Stimulated activated CD8-positive, alpha-beta memory T cell treated with anti-CD3 and anti-CD28 coated beads, Interleukin-15, amount 100 ng/mL, for 1 hour (primary cell): ENCODE data around the gene AQR.

Experiments used
- DNase-seq: peaks from one replicate; pipeline ENCODE4 v3.0.0-alpha.2; 2020; ENCODE audit warnings: low read depth

Gene AQR

DNA sequence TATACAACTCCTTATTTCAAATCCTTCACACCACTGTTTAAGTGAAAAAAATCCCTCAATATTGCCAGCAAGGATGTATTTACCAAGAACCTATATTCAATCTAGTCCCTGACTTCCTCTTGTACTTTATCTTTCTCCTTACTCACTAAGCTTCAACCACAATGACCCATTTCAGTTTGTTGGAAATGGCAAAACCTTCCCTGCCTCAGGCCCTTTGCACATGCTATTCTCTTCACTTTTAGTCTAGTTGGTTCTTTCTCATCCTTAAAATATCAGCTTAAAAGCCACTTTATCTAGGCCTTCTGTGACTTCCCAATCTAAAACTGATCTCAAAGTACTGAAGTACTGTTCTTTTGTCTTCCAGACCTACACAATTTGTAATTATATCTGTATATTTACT, 92.9 kb downstream of the AQR start:
- no peak for DNase-seq

DNA sequence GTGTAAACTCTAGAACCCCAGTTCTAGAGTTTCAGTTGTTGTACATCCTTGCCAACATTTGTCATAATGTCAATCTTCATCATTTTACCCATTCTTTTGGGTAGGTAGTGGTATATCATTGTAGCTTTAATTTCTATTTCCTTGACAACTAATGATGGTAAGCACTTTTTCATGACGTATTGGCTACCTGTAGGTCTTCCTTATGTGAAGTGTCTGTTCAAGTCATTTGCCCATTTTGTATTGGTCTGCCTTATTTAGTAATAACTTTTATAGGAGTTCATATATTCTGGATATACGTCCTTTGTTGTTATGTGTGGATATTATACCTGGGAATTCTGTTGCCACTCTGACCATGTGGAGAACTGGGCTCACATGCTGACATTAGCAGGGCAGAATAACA, 100.4 kb downstream of the AQR start:
- no peak for DNase-seq

GRCh38 chr15:34865531-34865930, 104.0 kb downstream of the AQR start:
- DNase-seq = no peak

GRCh38 chr15:34861214-34861613, 108.3 kb downstream of the AQR start:
- no peak for DNase-seq

GRCh38 chr15:34855893-34856292, 113.6 kb downstream of the AQR start:
- no peak for DNase-seq

- DNase-seq = no peak
Observed at GRCh38 chr15:34855413-34855812, 114.1 kb downstream of the AQR start.

DNA sequence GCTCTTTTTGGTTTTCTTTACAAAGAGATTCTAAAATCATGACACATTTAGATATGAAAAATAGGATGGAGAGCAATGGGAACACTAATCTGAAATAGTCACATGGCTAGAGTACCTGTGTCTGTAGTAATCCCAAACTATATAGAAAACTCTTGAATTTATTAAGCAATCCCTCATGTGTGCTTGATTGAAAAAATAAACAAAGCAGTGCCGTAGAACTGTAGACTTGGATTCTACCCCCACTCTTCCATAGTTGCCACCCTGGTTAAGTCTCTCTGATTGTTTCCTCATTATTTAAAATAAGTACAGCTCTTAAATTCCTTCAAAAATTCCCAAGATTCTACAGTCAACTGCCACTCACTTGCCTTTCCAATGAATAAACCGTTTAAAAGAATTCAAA, 115.3 kb downstream of the AQR start:
- no peak for DNase-seq

GRCh38 chr15:34853001-34853758, 116.4 kb downstream of the AQR start:
- DNase-seq = no peak

GRCh38 chr15:34851751-34852150, 117.8 kb downstream of the AQR start:
- DNase-seq = no peak

- DNase-seq = no peak
Observed at GRCh38 chr15:34851007-34851406, 118.5 kb downstream of the AQR start.

GRCh38 chr15:34850121-34850520, 119.4 kb downstream of the AQR start:
- DNase-seq = no peak

- no peak for DNase-seq
Observed at GRCh38 chr15:34849364-34849959, 120.1 kb downstream of the AQR start.

GRCh38 chr15:34847598-34847997, 121.9 kb downstream of the AQR start:
- DNase-seq = no peak

DNA sequence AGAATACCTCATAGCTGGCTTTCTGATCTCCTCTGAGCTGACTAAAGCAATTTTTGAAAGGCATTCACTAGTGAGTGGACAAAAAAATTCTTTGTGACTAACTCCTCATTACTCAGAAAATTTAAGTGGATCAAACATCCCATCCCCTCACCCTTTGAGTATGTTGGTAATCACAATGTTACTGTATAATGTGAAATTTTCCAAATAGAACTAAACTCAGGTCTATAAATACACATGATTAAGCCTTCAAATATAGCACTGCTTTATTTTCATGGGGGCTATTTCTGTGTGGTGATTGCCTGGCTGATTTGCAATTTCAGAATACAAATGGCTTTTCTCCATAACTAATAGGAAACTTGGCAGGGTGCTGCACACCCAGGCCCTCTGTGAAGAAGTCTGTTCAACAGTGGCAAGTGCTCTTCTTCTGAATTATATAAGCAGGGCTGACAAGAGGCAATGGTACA, 128.2 kb downstream of the AQR start:
- DNase-seq = no peak

GRCh38 chr15:34838282-34838681, 131.3 kb downstream of the AQR start:
- no peak for DNase-seq

GRCh38 chr15:34837246-34838016, 132.1 kb downstream of the AQR start:
- no peak for DNase-seq

- DNase-seq = no peak
Observed at GRCh38 chr15:34828145-34828911, 141.2 kb downstream of the AQR start.

DNA sequence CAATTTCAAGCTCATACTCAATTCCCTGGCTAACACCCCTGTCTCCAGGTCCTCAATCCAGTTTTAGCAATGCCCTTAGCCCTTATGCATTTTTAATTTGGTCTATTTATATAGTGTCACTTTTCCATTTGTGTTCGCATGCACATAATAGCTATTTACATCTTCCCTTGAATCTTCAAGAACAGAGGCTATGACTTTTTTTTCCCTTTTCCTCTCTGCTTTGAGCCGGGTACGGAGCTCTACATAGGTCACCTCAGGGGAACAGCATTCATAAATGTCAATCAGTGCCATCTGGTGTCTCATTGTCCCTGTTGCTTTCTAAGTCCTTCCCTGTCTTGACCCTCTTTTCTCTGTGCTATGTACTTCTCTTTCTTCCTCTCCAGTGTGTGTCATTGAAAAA, 147.7 kb downstream of the AQR start:
- no peak for DNase-seq

DNA sequence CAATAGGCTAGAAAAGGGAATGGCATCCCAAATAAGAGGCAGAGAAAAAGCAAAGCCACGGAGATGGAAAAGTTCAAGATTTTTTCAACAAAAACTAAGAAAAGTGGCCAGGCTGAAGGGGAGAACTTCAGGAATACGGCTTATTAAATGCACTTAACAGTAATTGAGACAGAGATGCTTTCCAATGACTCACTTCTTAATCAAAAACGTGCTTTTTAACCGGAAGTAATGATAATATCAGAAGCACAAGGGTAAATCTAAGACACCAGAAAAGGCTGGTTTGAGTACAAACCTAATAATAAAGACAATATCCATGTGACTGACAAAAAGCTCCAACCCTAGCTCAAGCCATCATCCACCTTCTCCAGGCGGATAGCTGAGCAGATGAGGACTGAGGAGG, 149.4 kb downstream of the AQR start:
- DNase-seq = no peak

DNA sequence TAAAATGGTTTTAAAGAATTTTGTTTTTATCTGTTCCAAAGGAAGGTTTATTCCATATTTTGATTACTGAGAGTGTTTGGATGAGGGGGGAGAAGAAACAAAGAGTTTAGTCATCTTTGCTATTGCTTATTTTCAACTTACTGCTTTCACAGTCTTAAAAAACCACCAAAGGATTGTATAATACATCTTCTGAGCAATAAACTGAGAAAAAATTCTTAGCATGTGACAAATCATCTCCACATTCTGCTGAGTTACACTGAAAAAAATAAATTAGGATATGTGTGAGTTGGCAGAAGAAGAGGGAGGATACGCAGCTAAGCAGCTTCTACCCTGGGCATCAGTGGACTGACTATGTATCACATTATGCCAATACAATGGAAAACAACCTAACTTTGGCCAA, 151.0 kb downstream of the AQR start:
- DNase-seq = no peak

GRCh38 chr15:34815836-34816235, 153.7 kb downstream of the AQR start:
- DNase-seq = no peak

DNA sequence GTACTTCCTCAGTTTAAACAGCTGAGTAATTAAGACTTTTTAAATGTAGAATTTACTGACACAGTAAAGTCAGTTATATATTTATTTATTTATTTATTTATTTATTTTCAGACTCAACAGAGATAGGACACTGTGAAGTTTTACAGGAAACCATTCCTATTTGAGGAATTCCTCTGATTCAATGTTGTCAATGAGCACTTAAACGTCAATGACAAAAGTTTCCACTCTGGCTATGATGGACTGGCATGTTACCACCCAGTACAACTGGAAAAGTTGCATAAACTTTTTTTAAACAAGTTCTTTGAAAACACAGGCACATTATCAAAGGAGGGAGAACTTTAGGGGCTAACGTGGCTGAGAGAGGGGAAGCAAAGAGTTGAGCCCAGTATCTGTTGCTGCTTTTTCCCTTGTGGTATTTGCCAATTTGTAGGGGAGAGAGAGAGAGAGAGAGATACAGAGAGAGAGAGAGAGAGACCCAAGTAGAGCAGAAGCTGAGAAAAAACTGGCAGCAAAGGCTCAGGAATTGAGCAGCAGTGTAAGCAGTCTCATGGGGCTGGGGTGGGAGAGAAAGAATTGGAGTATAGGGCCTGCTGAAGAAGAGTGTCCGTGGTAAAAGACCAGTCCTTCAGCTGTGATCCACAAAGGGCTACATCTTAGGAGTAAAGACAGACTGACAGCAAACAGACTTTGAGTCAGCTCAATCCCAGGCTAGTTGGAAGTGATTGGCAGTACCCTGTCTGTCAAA, 155.9 kb downstream of the AQR start:
- no peak for DNase-seq
